Panc1 (cell line): ENCODE data around the gene IL22.

Experiments
- SIN3A ChIP-seq: IDR thresholded peaks from 2 replicates; pipeline ENCODE4 v1.6.1; 2012; ENCODE audit warnings: low read depth, mild to moderate bottlenecking, low read length, moderate library complexity, borderline replicate concordance; ENCODE audit not compliant: insufficient read depth
- TF ChIP-seq, protein P1 (sequence below): fragments of 450-650 bp; IDR thresholded peaks from 2 replicates; pipeline ENCODE4 v1.5.1; 2017; ENCODE audit warnings: mild to moderate bottlenecking
- TF ChIP-seq, protein P2 (sequence below), 2 experiments: IDR thresholded peaks; 2 replicates each; pipeline ENCODE4 v1.6.1; 2011 to 2012; ENCODE audit warnings: low read depth in 2 of 2, control low read depth in 1 of 2, low read length in 1 of 2, mild to moderate bottlenecking in 1 of 2, moderate library complexity in 1 of 2; ENCODE audit not compliant: insufficient read depth in 1 of 2

DNA sequence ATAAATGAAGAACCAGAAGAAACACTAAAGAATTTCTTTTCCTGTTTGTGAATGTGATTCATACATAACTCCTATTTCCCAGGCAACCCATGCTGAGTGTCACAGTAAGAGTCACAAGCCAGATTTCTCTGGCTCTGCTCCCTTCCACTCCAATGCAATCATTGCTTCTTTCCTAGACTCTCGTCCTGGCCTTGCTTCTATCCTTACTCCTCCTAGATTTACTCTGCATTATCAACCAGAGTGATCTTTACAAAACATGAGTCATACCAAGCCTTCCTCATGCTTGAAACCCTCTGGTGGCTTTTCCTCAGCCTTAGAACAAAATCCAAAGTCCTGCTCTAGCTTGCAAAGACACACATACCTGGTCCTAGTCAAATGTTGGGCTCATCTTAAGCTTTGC is 13.3 kb downstream of the IL22 start:
- TF ChIP-seq, protein P1, sequence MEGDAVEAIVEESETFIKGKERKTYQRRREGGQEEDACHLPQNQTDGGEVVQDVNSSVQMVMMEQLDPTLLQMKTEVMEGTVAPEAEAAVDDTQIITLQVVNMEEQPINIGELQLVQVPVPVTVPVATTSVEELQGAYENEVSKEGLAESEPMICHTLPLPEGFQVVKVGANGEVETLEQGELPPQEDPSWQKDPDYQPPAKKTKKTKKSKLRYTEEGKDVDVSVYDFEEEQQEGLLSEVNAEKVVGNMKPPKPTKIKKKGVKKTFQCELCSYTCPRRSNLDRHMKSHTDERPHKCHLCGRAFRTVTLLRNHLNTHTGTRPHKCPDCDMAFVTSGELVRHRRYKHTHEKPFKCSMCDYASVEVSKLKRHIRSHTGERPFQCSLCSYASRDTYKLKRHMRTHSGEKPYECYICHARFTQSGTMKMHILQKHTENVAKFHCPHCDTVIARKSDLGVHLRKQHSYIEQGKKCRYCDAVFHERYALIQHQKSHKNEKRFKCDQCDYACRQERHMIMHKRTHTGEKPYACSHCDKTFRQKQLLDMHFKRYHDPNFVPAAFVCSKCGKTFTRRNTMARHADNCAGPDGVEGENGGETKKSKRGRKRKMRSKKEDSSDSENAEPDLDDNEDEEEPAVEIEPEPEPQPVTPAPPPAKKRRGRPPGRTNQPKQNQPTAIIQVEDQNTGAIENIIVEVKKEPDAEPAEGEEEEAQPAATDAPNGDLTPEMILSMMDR, result no peak
- TF ChIP-seq, protein P2, sequence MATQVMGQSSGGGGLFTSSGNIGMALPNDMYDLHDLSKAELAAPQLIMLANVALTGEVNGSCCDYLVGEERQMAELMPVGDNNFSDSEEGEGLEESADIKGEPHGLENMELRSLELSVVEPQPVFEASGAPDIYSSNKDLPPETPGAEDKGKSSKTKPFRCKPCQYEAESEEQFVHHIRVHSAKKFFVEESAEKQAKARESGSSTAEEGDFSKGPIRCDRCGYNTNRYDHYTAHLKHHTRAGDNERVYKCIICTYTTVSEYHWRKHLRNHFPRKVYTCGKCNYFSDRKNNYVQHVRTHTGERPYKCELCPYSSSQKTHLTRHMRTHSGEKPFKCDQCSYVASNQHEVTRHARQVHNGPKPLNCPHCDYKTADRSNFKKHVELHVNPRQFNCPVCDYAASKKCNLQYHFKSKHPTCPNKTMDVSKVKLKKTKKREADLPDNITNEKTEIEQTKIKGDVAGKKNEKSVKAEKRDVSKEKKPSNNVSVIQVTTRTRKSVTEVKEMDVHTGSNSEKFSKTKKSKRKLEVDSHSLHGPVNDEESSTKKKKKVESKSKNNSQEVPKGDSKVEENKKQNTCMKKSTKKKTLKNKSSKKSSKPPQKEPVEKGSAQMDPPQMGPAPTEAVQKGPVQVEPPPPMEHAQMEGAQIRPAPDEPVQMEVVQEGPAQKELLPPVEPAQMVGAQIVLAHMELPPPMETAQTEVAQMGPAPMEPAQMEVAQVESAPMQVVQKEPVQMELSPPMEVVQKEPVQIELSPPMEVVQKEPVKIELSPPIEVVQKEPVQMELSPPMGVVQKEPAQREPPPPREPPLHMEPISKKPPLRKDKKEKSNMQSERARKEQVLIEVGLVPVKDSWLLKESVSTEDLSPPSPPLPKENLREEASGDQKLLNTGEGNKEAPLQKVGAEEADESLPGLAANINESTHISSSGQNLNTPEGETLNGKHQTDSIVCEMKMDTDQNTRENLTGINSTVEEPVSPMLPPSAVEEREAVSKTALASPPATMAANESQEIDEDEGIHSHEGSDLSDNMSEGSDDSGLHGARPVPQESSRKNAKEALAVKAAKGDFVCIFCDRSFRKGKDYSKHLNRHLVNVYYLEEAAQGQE (IDR thresholded peaks at IDR 0.05; ENCODE audit: insufficient read depth in 1 of 2, low read depth in 2 of 2, low read length in 1 of 2), result no peak
- no peak for TF ChIP-seq SIN3A
